GM19397 (cell line): ENCODE measurements around the gene NDRG3.
"Not testable (repeated sequence)": the region's sequence is repeated elsewhere in the genome, so short reads cannot be mapped to it uniquely, and the experiment has no call there.

Source experiments
- ATAC-seq: cut with Tn5 transposase; IDR thresholded peaks from one replicate; pipeline ENCODE4 v1.9.1; 2021; ENCODE audit warnings: mild to moderate bottlenecking, moderate library complexity; ENCODE audit not compliant: unreplicated experiment

NDRG3 gene

GRCh38 chr20:36700438-36700837 is 45.5 kb downstream of the NDRG3 start:
- no peak for ATAC-seq

GRCh38 chr20:36695467-36695866 is 50.4 kb downstream of the NDRG3 start:
- ATAC-seq: not testable (repeated sequence)

GRCh38 chr20:36688630-36689029 is 57.3 kb downstream of the NDRG3 start:
- ATAC-seq: no peak

- ATAC-seq: no peak
Observed at GRCh38 chr20:36687850-36688249, 58.0 kb downstream of the NDRG3 start.

GRCh38 chr20:36686944-36687343 is 58.9 kb downstream of the NDRG3 start:
- no peak for ATAC-seq

- no peak for ATAC-seq
Observed at GRCh38 chr20:36686504-36686903, 59.4 kb downstream of the NDRG3 start.

- no peak for ATAC-seq
Observed at GRCh38 chr20:36684747-36685146, 61.1 kb downstream of the NDRG3 start.

GRCh38 chr20:36682311-36682710 is 63.6 kb downstream of the NDRG3 start:
- no peak for ATAC-seq

GRCh38 chr20:36677422-36677771 is 68.5 kb downstream of the NDRG3 start:
- no peak for ATAC-seq

- no peak for ATAC-seq
Observed at GRCh38 chr20:36676701-36677421, 69.0 kb downstream of the NDRG3 start.

GRCh38 chr20:36675545-36675944 is 70.3 kb downstream of the NDRG3 start:
- ATAC-seq: not testable (repeated sequence)

- no peak for ATAC-seq
Observed at GRCh38 chr20:36672991-36673390, 72.9 kb downstream of the NDRG3 start.

- ATAC-seq: no peak
Observed at GRCh38 chr20:36670665-36671357, 75.1 kb downstream of the NDRG3 start.

- no peak for ATAC-seq
Observed at GRCh38 chr20:36666181-36666740, 79.6 kb downstream of the NDRG3 start.

- ATAC-seq: no peak
Observed at GRCh38 chr20:36663031-36663430, 82.9 kb downstream of the NDRG3 start.

- ATAC-seq: no peak
Observed at GRCh38 chr20:36658300-36658699, 87.6 kb downstream of the NDRG3 start.

GRCh38 chr20:36656733-36657132 is 89.2 kb downstream of the NDRG3 start:
- ATAC-seq: no peak

- no peak for ATAC-seq
Observed at GRCh38 chr20:36655004-36655403, 90.9 kb downstream of the NDRG3 start.

GRCh38 chr20:36654506-36654905 is 91.4 kb downstream of the NDRG3 start:
- ATAC-seq: no peak

GRCh38 chr20:36653456-36653855 is 92.4 kb downstream of the NDRG3 start:
- ATAC-seq: no peak

GRCh38 chr20:36647196-36648121 is 98.4 kb downstream of the NDRG3 start:
- no peak for ATAC-seq
